SK-N-SH (cell line): ENCODE data around the gene PCOLCE2.

ENCODE experiments used
- FOXJ3 ChIP-seq: sonication (generic); formaldehyde crosslinking; IDR thresholded peaks from 2 replicates; pipeline ENCODE4 v1.5.1; 2020; ENCODE audit warnings: mild to moderate bottlenecking, missing genetic modification reagents
- POLR2AphosphoS5 ChIP-seq: IDR thresholded peaks from 2 replicates; pipeline ENCODE4 v1.6.1; 2012; ENCODE audit warnings: low read depth, low read length
- RXRA ChIP-seq: IDR thresholded peaks from 2 replicates; pipeline ENCODE4 v1.4.0; 2012; ENCODE audit warnings: low read depth, mild to moderate bottlenecking, borderline replicate concordance
- TEAD4 ChIP-seq: IDR thresholded peaks from 2 replicates; pipeline ENCODE4 v1.4.0; 2012; ENCODE audit warnings: mild to moderate bottlenecking, borderline replicate concordance; ENCODE audit not compliant: insufficient read depth
- TF ChIP-seq, protein P1 (sequence below): fragments of 200-600 bp; sonication (generic); IDR thresholded peaks from 2 replicates; pipeline ENCODE4 v1.6.1; 2017; ENCODE audit warnings: antibody characterized with exemption, mild to moderate bottlenecking, moderate library complexity
- TF ChIP-seq, protein P2 (sequence below): IDR thresholded peaks from 2 replicates; pipeline ENCODE4 v1.6.1; 2012; ENCODE audit warnings: mild to moderate bottlenecking, low read depth, low read length, moderate library complexity
- TF ChIP-seq, protein P3 (sequence below): IDR thresholded peaks from 2 replicates; pipeline ENCODE4; 2012

DNA sequence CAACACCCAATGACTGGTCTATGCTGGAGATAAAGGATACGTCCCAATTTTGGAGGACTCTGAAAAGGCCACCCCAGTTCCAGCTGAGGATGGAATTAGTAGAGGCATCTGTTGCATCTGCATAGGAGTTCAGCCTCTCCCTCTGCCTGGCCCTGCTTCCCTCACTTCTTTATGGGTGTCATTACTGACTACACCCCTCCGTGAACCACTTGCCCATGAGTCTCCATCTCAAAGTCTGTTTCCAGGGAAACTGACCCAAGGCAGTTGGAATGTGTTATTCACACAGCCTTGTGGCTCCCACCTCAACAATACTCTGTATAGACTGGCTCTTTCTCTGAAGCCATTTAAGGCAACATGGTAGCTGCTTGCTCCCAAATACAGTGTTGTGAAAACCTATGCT, 21.4 kb upstream of the PCOLCE2 start:
- TF ChIP-seq, protein P1, sequence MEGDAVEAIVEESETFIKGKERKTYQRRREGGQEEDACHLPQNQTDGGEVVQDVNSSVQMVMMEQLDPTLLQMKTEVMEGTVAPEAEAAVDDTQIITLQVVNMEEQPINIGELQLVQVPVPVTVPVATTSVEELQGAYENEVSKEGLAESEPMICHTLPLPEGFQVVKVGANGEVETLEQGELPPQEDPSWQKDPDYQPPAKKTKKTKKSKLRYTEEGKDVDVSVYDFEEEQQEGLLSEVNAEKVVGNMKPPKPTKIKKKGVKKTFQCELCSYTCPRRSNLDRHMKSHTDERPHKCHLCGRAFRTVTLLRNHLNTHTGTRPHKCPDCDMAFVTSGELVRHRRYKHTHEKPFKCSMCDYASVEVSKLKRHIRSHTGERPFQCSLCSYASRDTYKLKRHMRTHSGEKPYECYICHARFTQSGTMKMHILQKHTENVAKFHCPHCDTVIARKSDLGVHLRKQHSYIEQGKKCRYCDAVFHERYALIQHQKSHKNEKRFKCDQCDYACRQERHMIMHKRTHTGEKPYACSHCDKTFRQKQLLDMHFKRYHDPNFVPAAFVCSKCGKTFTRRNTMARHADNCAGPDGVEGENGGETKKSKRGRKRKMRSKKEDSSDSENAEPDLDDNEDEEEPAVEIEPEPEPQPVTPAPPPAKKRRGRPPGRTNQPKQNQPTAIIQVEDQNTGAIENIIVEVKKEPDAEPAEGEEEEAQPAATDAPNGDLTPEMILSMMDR, result no peak
- TF ChIP-seq, protein P2, sequence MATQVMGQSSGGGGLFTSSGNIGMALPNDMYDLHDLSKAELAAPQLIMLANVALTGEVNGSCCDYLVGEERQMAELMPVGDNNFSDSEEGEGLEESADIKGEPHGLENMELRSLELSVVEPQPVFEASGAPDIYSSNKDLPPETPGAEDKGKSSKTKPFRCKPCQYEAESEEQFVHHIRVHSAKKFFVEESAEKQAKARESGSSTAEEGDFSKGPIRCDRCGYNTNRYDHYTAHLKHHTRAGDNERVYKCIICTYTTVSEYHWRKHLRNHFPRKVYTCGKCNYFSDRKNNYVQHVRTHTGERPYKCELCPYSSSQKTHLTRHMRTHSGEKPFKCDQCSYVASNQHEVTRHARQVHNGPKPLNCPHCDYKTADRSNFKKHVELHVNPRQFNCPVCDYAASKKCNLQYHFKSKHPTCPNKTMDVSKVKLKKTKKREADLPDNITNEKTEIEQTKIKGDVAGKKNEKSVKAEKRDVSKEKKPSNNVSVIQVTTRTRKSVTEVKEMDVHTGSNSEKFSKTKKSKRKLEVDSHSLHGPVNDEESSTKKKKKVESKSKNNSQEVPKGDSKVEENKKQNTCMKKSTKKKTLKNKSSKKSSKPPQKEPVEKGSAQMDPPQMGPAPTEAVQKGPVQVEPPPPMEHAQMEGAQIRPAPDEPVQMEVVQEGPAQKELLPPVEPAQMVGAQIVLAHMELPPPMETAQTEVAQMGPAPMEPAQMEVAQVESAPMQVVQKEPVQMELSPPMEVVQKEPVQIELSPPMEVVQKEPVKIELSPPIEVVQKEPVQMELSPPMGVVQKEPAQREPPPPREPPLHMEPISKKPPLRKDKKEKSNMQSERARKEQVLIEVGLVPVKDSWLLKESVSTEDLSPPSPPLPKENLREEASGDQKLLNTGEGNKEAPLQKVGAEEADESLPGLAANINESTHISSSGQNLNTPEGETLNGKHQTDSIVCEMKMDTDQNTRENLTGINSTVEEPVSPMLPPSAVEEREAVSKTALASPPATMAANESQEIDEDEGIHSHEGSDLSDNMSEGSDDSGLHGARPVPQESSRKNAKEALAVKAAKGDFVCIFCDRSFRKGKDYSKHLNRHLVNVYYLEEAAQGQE, result no peak
- no peak for TF ChIP-seq POLR2AphosphoS5
- TF ChIP-seq, protein P3, sequence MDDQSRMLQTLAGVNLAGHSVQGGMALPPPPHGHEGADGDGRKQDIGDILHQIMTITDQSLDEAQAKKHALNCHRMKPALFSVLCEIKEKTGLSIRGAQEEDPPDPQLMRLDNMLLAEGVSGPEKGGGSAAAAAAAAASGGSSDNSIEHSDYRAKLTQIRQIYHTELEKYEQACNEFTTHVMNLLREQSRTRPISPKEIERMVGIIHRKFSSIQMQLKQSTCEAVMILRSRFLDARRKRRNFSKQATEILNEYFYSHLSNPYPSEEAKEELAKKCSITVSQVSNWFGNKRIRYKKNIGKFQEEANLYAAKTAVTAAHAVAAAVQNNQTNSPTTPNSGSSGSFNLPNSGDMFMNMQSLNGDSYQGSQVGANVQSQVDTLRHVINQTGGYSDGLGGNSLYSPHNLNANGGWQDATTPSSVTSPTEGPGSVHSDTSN, result no peak
- TF ChIP-seq TEAD4, result no peak
- no peak for TF ChIP-seq RXRA
- no peak for TF ChIP-seq FOXJ3 (CRISPR knock-in tag)
